Osteoblast (primary cell): ENCODE data around the gene ZSCAN20. TPM values are rescaled to one million over a fixed set of nuclear protein-coding genes. Genes with fewer than 3 reads are reported as not detected.

Source experiments
- DNase-seq: peaks from one replicate; pipeline ENCODE4 v3.0.0; 2011; ENCODE audit warnings: low spot score, mixed read lengths; ENCODE audit not compliant: insufficient read length; ENCODE audit errors: missing footprints
- H2AFZ ChIP-seq: 2 replicates; pipeline ENCODE4 v1.6.0; 2011; ENCODE audit warnings: mild to moderate bottlenecking, low read length
- H3K27ac ChIP-seq: 2 replicates; pipeline ENCODE4 v1.5.1; 2011; ENCODE audit warnings: mild to moderate bottlenecking, low read depth, low read length, moderate library complexity
- H3K27me3 ChIP-seq: 2 replicates; pipeline ENCODE4 v1.6.0; 2012; ENCODE audit warnings: mild to moderate bottlenecking, control low read depth, inconsistent platforms, low read length, moderate library complexity; ENCODE audit not compliant: insufficient read depth
- H3K36me3 ChIP-seq: 2 replicates; pipeline ENCODE4 v1.5.1; 2011; ENCODE audit warnings: mild to moderate bottlenecking, low read length, control low read depth, moderate library complexity; ENCODE audit not compliant: insufficient read depth
- H3K4me1 ChIP-seq: 2 replicates; pipeline ENCODE4 v1.5.1; 2011; ENCODE audit warnings: mild to moderate bottlenecking, low read length, control low read depth, moderate library complexity; ENCODE audit not compliant: insufficient read depth
- H3K4me2 ChIP-seq: 2 replicates; pipeline ENCODE4 v1.6.0; 2011; ENCODE audit warnings: mild to moderate bottlenecking, low read length; ENCODE audit not compliant: insufficient read depth
- H3K4me3 ChIP-seq: fragments of 200-600 bp; sonication (generic); 3 replicates; pipeline ENCODE4 v1.5.1; 2012; ENCODE audit warnings: mild to moderate bottlenecking, low read length, inconsistent platforms; ENCODE audit not compliant: insufficient read depth
- H3K79me2 ChIP-seq: 2 replicates; pipeline ENCODE4 v1.6.0; 2012; ENCODE audit warnings: mild to moderate bottlenecking, low read length, control low read depth, inconsistent platforms; ENCODE audit not compliant: insufficient read depth
- H3K9me3 ChIP-seq: 2 replicates; pipeline ENCODE4 v1.5.1; 2011; ENCODE audit warnings: low read depth, low read length, control low read depth
- H4K20me1 ChIP-seq: 2 replicates; pipeline ENCODE4 v1.6.0; 2012; ENCODE audit warnings: mild to moderate bottlenecking, low read length, control low read depth; ENCODE audit not compliant: insufficient read depth
- CTCF ChIP-seq: IDR thresholded peaks from 2 replicates; pipeline ENCODE4 v1.5.1; 2011; ENCODE audit warnings: mild to moderate bottlenecking, low read depth, low read length, moderate library complexity; ENCODE audit errors: extremely low read depth
- total RNA-seq: library from RNA; depleted of rRNA; stranded (reverse); fragments of >200 nt; gene quantifications from 2 replicates; pipeline ENCODE4 v1.2.3, GENCODE V29; 2012

ZSCAN20 gene
- total RNA-seq, 1 donor, result 9.8 TPM

- H3K27ac ChIP-seq, result no peak overlapping the region
- H2AFZ ChIP-seq, result no peak overlapping the region
- no peak for TF ChIP-seq CTCF
- H3K27me3 ChIP-seq, result no peaks in the 10 kb centered on the region
- H3K4me1 ChIP-seq, result peaks cover 14% of the 10 kb centered on the region
- H4K20me1 ChIP-seq, result peaks cover 4% of the 10 kb centered on the region
- DNase-seq, result no peak
- no peak overlapping the region for H3K4me2 ChIP-seq
- H3K4me3 ChIP-seq, result no peak overlapping the region
- H3K79me2 ChIP-seq, result peaks cover 37% of the 10 kb centered on the region
- no peaks in the 10 kb centered on the region for H3K9me3 ChIP-seq
- peaks cover 22% of the 10 kb centered on the region for H3K36me3 ChIP-seq
Measured at GRCh38 chr1:33477451-33477850, 5.0 kb downstream of the ZSCAN20 start.

- no peak for TF ChIP-seq CTCF
- no peak overlapping the region for H3K27ac ChIP-seq
- H2AFZ ChIP-seq, result no peak overlapping the region
- H3K4me2 ChIP-seq, result no peak overlapping the region
- no peaks in the 10 kb centered on the region for H3K4me1 ChIP-seq
- no peaks in the 10 kb centered on the region for H3K27me3 ChIP-seq
- peaks cover 4% of the 10 kb centered on the region for H4K20me1 ChIP-seq
- H3K9me3 ChIP-seq, result no peaks in the 10 kb centered on the region
- no peak for DNase-seq
- peaks cover 38% of the 10 kb centered on the region for H3K36me3 ChIP-seq
- H3K4me3 ChIP-seq, result no peak overlapping the region
- peaks cover 10% of the 10 kb centered on the region for H3K79me2 ChIP-seq
Measured at GRCh38 chr1:33482412-33482811, 10.0 kb downstream of the ZSCAN20 start.

DNA sequence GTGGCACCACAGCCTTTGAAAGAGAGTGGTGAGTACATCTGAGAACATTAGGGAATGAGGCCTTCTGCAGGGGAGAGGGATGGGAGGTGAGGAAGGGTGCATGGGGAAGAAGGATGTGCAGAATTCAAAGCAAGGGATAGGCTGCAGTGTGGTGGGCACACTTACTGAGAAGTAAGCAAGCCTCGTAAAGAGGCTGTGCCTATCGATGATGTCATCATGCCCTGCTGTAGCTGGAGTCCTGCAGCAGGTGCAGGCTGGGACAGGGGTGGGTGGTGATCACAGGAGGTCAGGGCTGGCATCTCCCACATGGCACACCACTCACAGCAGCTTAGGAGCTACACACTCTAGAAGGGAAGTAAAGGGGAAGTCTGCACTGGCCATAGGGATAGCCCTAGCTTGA is 16.2 kb downstream of the ZSCAN20 start:
- TF ChIP-seq CTCF, result no peak
- Histone ChIP-seq H3K36me3 (peaks cover 63% of the 10 kb centered on the region), H3K79me2 (no peaks in the 10 kb centered on the region)

DNA sequence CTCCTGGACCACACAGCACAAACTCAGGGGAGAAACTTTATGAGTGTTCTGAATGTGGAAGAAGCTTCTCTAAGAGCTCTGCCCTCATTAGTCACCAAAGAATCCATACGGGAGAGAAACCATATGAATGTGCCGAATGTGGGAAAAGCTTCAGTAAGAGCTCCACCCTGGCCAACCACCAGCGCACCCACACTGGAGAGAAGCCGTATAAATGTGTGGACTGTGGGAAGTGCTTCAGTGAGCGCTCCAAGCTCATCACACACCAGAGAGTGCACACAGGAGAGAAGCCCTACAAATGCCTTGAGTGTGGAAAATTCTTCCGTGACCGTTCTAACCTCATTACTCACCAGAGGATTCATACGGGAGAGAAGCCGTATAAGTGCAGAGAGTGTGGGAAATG is 22.5 kb downstream of the ZSCAN20 start:
- no peak overlapping the region for H3K4me2 ChIP-seq
- no peaks in the 10 kb centered on the region for H3K27me3 ChIP-seq
- H3K4me3 ChIP-seq, result no peak overlapping the region
- H3K36me3 ChIP-seq, result peaks cover 50% of the 10 kb centered on the region
- H3K79me2 ChIP-seq, result no peaks in the 10 kb centered on the region
- H3K4me1 ChIP-seq, result no peaks in the 10 kb centered on the region
- no peak for TF ChIP-seq CTCF
- H2AFZ ChIP-seq, result no peak overlapping the region
- H4K20me1 ChIP-seq, result no peaks in the 10 kb centered on the region
- H3K9me3 ChIP-seq, result peaks cover 32% of the 10 kb centered on the region
- no peak for DNase-seq
- H3K27ac ChIP-seq, result no peak overlapping the region

More for the DNA sequence above, 16.2 kb downstream of the ZSCAN20 start:
- no peak overlapping the region for H3K4me2 ChIP-seq
- no peaks in the 10 kb centered on the region for H3K4me1 ChIP-seq
- no peaks in the 10 kb centered on the region for H4K20me1 ChIP-seq
- no peak overlapping the region for H3K4me3 ChIP-seq
- no peak overlapping the region for H3K27ac ChIP-seq
- no peaks in the 10 kb centered on the region for H3K27me3 ChIP-seq
- DNase-seq, result no peak
- H2AFZ ChIP-seq, result no peak overlapping the region
- H3K9me3 ChIP-seq, result peaks cover 6% of the 10 kb centered on the region
